Measurements from ENCODE around the gene SLC66A2. TPM values are rescaled to one million over a fixed set of nuclear protein-coding genes. Genes with fewer than 3 reads are reported as not detected.

The SLC66A2 gene
- total RNA-seq, 1 donor from 2014 or later: 31.6 TPM

DNA sequence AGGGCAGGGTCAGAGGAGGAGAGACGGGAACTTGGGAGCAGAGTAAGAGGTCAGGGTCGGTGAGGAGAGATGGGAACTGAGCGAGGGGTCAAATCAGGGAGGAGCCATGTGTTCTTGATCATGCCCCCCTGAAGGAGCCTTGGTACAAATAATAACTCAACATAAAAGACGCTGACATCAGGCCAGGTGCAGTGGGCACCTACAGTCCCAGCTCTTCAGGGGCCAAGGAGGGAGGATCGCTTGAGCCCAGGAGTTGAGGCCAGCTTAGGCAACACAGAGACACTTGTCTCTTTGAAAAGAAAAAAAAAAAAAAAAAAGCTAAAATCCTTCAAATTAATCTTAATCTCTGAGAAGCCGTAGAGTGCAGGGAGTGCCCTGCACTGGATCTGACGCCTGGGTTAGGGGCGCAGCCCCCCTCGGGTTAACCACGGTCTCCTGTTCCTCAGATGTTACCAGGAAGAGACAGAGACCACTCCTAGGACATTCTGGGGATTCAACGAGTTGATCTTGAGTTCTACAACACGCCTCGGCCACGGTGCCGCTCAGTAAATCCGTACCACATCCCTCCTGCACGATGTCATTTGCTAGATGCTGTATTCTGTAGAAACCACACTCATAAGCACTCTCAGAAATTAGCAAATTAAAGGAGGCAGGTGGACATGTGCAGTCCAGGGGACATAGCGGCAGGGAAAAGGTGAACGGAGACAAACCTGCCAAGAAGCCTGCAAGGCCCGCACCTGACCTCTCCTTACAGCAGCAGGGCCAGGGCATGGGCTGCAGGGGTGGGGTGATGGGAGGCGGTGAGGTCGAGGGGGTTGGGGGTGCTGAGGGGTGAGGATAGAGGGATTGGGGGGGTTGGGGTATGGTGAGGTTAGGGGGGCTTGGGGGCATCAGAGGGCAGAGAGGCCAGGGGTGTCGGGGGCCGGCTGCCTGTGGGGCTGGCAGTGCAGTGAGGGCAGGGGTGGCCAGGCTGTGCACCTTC lies 29.2 kb downstream of the SLC66A2 start:
- no peak for DNase-seq (ENCODE audit: low spot score, unreplicated experiment)
- Mint-ChIP-seq H3K27ac (no peak overlapping the region), H3K9me3 (ENCODE audit: low read depth) (no peaks in the 10 kb centered on the region), H3K36me3 (ENCODE audit: insufficient read depth) (peaks cover 22% of the 10 kb centered on the region), H3K4me1 (ENCODE audit: low read depth) (no peaks in the 10 kb centered on the region), H3K27me3 (no peaks in the 10 kb centered on the region), H3K4me3 (ENCODE audit: low read depth) (no peak overlapping the region)
- TF ChIP-seq, protein P1, sequence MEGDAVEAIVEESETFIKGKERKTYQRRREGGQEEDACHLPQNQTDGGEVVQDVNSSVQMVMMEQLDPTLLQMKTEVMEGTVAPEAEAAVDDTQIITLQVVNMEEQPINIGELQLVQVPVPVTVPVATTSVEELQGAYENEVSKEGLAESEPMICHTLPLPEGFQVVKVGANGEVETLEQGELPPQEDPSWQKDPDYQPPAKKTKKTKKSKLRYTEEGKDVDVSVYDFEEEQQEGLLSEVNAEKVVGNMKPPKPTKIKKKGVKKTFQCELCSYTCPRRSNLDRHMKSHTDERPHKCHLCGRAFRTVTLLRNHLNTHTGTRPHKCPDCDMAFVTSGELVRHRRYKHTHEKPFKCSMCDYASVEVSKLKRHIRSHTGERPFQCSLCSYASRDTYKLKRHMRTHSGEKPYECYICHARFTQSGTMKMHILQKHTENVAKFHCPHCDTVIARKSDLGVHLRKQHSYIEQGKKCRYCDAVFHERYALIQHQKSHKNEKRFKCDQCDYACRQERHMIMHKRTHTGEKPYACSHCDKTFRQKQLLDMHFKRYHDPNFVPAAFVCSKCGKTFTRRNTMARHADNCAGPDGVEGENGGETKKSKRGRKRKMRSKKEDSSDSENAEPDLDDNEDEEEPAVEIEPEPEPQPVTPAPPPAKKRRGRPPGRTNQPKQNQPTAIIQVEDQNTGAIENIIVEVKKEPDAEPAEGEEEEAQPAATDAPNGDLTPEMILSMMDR (IDR thresholded peaks at IDR 0.05; ENCODE audit: unreplicated experiment): no peak

DNA sequence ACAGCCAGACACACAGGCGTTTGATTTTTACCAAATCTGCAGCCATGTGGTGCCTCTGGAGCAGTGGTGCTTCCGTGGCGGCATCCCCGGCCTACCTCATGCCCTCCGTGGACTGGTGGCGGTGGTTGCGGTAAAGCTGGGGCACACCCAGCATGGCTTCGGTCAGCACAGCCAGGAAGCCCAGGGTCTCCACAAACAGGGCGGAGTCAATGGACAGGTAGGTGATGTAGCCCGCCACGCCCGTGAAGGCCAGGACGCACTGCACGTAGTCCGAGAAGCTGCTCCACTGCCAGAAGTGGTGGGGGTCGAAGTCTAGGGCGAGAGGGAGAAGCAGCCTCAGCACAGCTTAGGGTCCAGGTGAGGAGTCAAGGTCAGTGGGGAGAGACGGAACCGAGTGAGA lies 32.4 kb downstream of the SLC66A2 start:
- Mint-ChIP-seq H3K27me3 (no peaks in the 10 kb centered on the region), H3K9me3 (ENCODE audit: low read depth) (peaks cover 3% of the 10 kb centered on the region), H3K4me3 (ENCODE audit: low read depth) (no peak overlapping the region), H3K27ac (no peak overlapping the region), H3K4me1 (ENCODE audit: low read depth) (no peaks in the 10 kb centered on the region), H3K36me3 (ENCODE audit: insufficient read depth) (peaks cover 42% of the 10 kb centered on the region)
- TF ChIP-seq, protein P1 (IDR thresholded peaks at IDR 0.05; ENCODE audit: unreplicated experiment): no peak
- DNase-seq (ENCODE audit: low spot score, unreplicated experiment): peak; percentile 6

DNA sequence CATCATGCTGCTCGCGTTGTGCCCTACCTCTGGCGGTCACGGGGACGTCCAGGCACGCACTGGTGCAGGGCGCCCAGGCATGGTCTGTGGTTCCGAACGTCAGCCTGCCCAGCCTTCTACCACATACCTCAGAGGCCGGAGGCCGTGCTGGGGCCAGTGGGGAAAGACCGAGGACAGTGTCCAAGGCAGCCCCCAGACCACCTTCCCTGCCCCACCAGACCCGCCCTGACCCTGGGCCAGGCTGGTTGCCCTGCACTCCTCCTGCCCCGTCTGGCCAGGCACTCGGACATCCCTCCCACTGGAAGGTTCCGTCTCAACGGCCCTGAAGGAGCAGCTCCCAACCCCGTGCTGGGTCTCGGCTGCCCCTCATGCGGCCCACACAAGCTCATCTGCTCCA lies 32.8 kb downstream of the SLC66A2 start:
- peaks cover 40% of the 10 kb centered on the region for H3K36me3 Mint-ChIP-seq (ENCODE audit: insufficient read depth)
- no peak overlapping the region for H3K27ac Mint-ChIP-seq
- TF ChIP-seq, protein P1 (IDR thresholded peaks at IDR 0.05; ENCODE audit: unreplicated experiment): no peak
- H3K27me3 Mint-ChIP-seq: no peaks in the 10 kb centered on the region
- no peaks in the 10 kb centered on the region for H3K4me1 Mint-ChIP-seq (ENCODE audit: low read depth)
- H3K4me3 Mint-ChIP-seq (ENCODE audit: low read depth): no peak overlapping the region
- DNase-seq (ENCODE audit: low spot score, unreplicated experiment): no peak
- peaks cover 3% of the 10 kb centered on the region for H3K9me3 Mint-ChIP-seq (ENCODE audit: low read depth)

DNA sequence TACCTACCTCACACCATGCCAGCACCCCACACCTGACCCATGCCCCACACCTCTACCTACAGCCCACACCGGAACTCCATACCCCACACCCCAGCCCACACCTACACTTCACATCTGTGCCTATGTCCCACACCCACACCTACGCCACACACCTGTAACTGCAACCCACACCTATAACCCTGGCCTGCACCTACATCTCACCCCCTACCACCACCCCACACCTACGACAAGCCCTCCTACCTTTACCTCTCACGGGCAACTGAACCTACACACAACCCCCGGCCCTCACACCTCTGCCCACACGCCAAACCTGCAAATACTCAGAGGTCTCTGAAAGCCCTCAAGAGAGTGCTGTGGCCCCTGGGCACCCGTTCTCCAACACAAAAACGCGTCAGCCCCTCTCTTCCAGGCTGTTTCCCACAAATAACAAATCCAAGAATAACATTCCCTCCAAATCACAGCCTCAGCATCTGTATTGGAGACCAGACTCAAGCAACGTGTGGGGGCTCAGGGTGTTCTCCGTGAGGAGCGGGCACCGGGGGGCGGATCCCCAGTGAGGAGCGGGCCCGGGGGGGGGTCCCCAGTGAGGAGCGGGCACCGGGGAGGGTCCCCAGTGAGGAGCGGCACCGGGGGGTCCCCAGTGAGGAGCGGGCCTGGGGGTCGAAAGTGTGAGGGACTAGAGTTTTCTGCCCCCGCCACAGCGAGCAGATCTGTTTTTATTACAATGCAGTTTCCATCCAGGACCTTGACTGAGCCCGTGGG lies 33.4 kb downstream of the SLC66A2 start:
- H3K27ac Mint-ChIP-seq: no peak overlapping the region

More for the DNA sequence above, 33.4 kb downstream of the SLC66A2 start:
- TF ChIP-seq, protein P1 (IDR thresholded peaks at IDR 0.05; ENCODE audit: unreplicated experiment): no peak
- Mint-ChIP-seq H3K27me3 (no peaks in the 10 kb centered on the region), H3K4me3 (ENCODE audit: low read depth) (no peak overlapping the region), H3K36me3 (ENCODE audit: insufficient read depth) (peaks cover 41% of the 10 kb centered on the region), H3K4me1 (ENCODE audit: low read depth) (no peaks in the 10 kb centered on the region), H3K9me3 (ENCODE audit: low read depth) (peaks cover 3% of the 10 kb centered on the region)
- no peak for DNase-seq (ENCODE audit: low spot score, unreplicated experiment)
